GM12892 (cell line): Measurements from ENCODE around the gene UBE2O.

ENCODE experiments used
- POLR2A ChIP-seq: IDR thresholded peaks from 2 replicates; pipeline ENCODE4 v1.6.1; 2011; ENCODE audit warnings: low read depth, low read length, control low read depth
- TAF1 ChIP-seq: IDR thresholded peaks from 2 replicates; pipeline ENCODE4 v1.6.1; 2011; ENCODE audit warnings: low read depth, mild to moderate bottlenecking, control low read depth, low read length, borderline replicate concordance

GRCh38 chr17:76478730-76479514, 26.0 kb upstream of the UBE2O start:
- TF ChIP-seq POLR2A (no peak), TAF1 (no peak)
